Kidney (tissue), 14 donors: ENCODE results near the gene CLASP1. TPM values are rescaled to one million over a fixed set of nuclear protein-coding genes. Genes with fewer than 3 reads are reported as not detected.

Experiments used
- DNase-seq, 5 donors: peaks; one replicate each; pipeline ENCODE4 v3.0.0-alpha.2; 2013 to 2020
- FAIRE-seq: peaks from 2 replicates; lab custom pipeline; 2012; peaks lifted over from hg19 to GRCh38; lab: Jason Lieb, UNC
- H3K27ac ChIP-seq, 2 donors: one replicate each; pipeline ENCODE4 v1.7.0; 2013; ENCODE audit warnings: low read depth in 2 of 2, low read length in 2 of 2, inconsistent platforms in 1 of 2
- H3K27me3 ChIP-seq: one replicate; pipeline ENCODE4 v1.7.1; 2013; ENCODE audit warnings: low read length, inconsistent platforms; ENCODE audit not compliant: control insufficient read depth, insufficient read depth
- H3K36me3 ChIP-seq, 3 donors: one replicate each; pipeline versions ENCODE4 v1.7.0 to v1.7.1; 2013; ENCODE audit warnings: low read length in 3 of 3, control low read depth in 1 of 3, inconsistent platforms in 1 of 3; ENCODE audit not compliant: insufficient read depth in 3 of 3, control insufficient read depth in 2 of 3
- H3K4me1 ChIP-seq, 3 donors: one replicate each; pipeline versions ENCODE4 v1.7.0 to v1.7.1; 2013; ENCODE audit warnings: low read length in 3 of 3, inconsistent platforms in 1 of 3, low read depth in 1 of 3; ENCODE audit not compliant: control insufficient read depth in 2 of 3, insufficient read depth in 2 of 3
- H3K4me3 ChIP-seq, 3 donors: one replicate each; pipeline versions ENCODE4 v1.7.0 to v1.8.1; 2013; ENCODE audit warnings: low read length in 3 of 3, control low read depth in 1 of 3, inconsistent platforms in 1 of 3
- H3K9ac ChIP-seq, 3 donors: one replicate each; pipeline versions ENCODE4 v1.7.0 to v1.7.1; 2013; ENCODE audit warnings: low read length in 3 of 3, control low read depth in 1 of 3, inconsistent platforms in 1 of 3
- H3K9me3 ChIP-seq, 3 donors: one replicate each; pipeline versions ENCODE4 v1.7.0 to v1.7.1; 2013; ENCODE audit warnings: low read length in 3 of 3, control low read depth in 1 of 3, inconsistent platforms in 1 of 3; ENCODE audit not compliant: control insufficient read depth in 2 of 3, insufficient read depth in 1 of 3
- CTCF ChIP-seq: IDR thresholded peaks from 3 replicates; pipeline ENCODE4 v1.5.1; 2012; ENCODE audit warnings: mild to moderate bottlenecking, moderate library complexity, borderline replicate concordance; ENCODE audit not compliant: insufficient read depth; ENCODE audit errors: extremely low read depth
- intact Hi-C: fragments of 100-400 bp; cut with DNase I; formaldehyde crosslinking; loops from one replicate; pipeline ENCODE4 v1.11.1; 2022
- polyA plus RNA-seq: library from polyadenylated mRNA; stranded (reverse); fragments of 350-450 nt; fragmentation: Illumina TruSeq; extraction: RNeasy Lipid Tissue Mini Kit (QIAGEN cat#74804); gene quantifications from one replicate; pipeline ENCODE4 v1.2.3, GENCODE V29; 2014; ENCODE audit warnings: low read depth, low replicate concordance; ENCODE audit not compliant: insufficient read depth
- total RNA-seq: library from RNA; stranded (reverse); fragmentation: NEBNext Ultra II Directional; extraction: Animal tissue kit (Norgen Biotek cat#: 25700); gene quantifications from one replicate; pipeline ENCODE4 v1.2.1, GENCODE V29; 2021
- donor health status: control.
- donor health status: control.
- donor health status: control.
- donor health status: control.
- donor health status: control.
- donor health status: DM: yes; HTN: yes; CAD: no.
- donor health status: Normal renal cell carcinoma (clear cell type).

The CLASP1 gene
- total and polyA plus RNA-seq, 2 donors from 2014 or later, result 6.8 to 71.5 TPM

GRCh38 chr2:121489284-121489683 is 160.0 kb downstream of the CLASP1 start:
- no peak overlapping the region for H3K4me3 ChIP-seq
- intact Hi-C loops, result no loop called here
- FAIRE-seq (no peak), DNase-seq (no peak)
- H3K27ac ChIP-seq, result no peak overlapping the region
- H3K4me1 ChIP-seq, result peaks cover 0 to 4% (median 0%) of the 10 kb centered on the region in 3 donors
- no peaks in the 10 kb centered on the region for H3K27me3 ChIP-seq
- H3K9me3 ChIP-seq, result no peaks in the 10 kb centered on the region
- no peak overlapping the region for H3K9ac ChIP-seq
- no peaks in the 10 kb centered on the region for H3K36me3 ChIP-seq
- TF ChIP-seq CTCF, result no peak

GRCh38 chr2:121486191-121486790 is 163.0 kb downstream of the CLASP1 start:
- DNase-seq (no peak), FAIRE-seq (no peak)
- H3K27me3 ChIP-seq, result no peaks in the 10 kb centered on the region
- H3K4me1 ChIP-seq, result peaks cover 0 to 4% (median 0%) of the 10 kb centered on the region in 3 donors
- intact Hi-C loops, result no loop called here
- H3K27ac ChIP-seq, result no peak overlapping the region
- peaks cover 0 to 4% (median 0%) of the 10 kb centered on the region in 3 donors for H3K36me3 ChIP-seq
- no peaks in the 10 kb centered on the region for H3K9me3 ChIP-seq
- no peak overlapping the region for H3K4me3 ChIP-seq
- no peak for TF ChIP-seq CTCF
- H3K9ac ChIP-seq, result no peak overlapping the region

GRCh38 chr2:121485039-121485438 is 164.2 kb downstream of the CLASP1 start:
- Histone ChIP-seq H3K4me3 (no peak overlapping the region), H3K36me3 (peaks cover 0 to 4% (median 0%) of the 10 kb centered on the region in 3 donors), H3K9ac (no peak overlapping the region), H3K27ac (no peak overlapping the region), H3K27me3 (no peaks in the 10 kb centered on the region), H3K9me3 (no peaks in the 10 kb centered on the region), H3K4me1 (peaks cover 0 to 6% (median 3%) of the 10 kb centered on the region in 3 donors)
- TF ChIP-seq CTCF, result no peak
- intact Hi-C loops, result no loop called here
- FAIRE-seq, result no peak
- DNase-seq, result no peak

- DNase-seq, result no peak
- no peak overlapping the region for H3K4me3 ChIP-seq
- H3K36me3 ChIP-seq, result peaks cover 0 to 4% (median 0%) of the 10 kb centered on the region in 3 donors
- H3K27ac ChIP-seq, result no peak overlapping the region
- no peak for FAIRE-seq
- intact Hi-C loops, result no loop called here
- no peak overlapping the region for H3K9ac ChIP-seq
- no peaks in the 10 kb centered on the region for H3K27me3 ChIP-seq
- no peak for TF ChIP-seq CTCF
- peaks cover 0 to 10% (median 9%) of the 10 kb centered on the region in 3 donors for H3K4me1 ChIP-seq
- no peaks in the 10 kb centered on the region for H3K9me3 ChIP-seq
These were observed 165.4 kb downstream of the CLASP1 start for GRCh38 chr2:121483846-121484245.
